Endothelial cell of umbilical vein (primary cell): ENCODE data around the gene NDUFB10. TPM values are rescaled to one million over a fixed set of nuclear protein-coding genes. Genes with fewer than 3 reads are reported as not detected.

ENCODE experiments used
- BruUV-seq: library from RNA; stranded (reverse); fragments of 400-500 nt; replicated peaks from 2 replicates; lab custom pipeline; 2021; lab: Mats Ljungman, UMichigan
- CTCF ChIA-PET: fragments of 300-600, 350-600 bp; sonication (Branson Sonifier 250); formaldehyde crosslinking; loops from one replicate; lab custom pipeline; 2021; ENCODE audit warnings: antibody characterized with exemption, inconsistent platforms; lab: Charles Lee
- POLR2A ChIA-PET: fragments of 300-600, 350-600 bp; sonication (Branson Sonifier 250); formaldehyde crosslinking; loops from one replicate; lab custom pipeline; 2021; ENCODE audit warnings: antibody characterized with exemption, inconsistent platforms; lab: Charles Lee
- DNase-seq: peaks from one replicate; pipeline ENCODE4 v3.0.0-alpha.2; 2011; ENCODE audit warnings: low read depth, low spot score
- FAIRE-seq: peaks from 2 replicates; lab custom pipeline; 2011; peaks lifted over from hg19 to GRCh38; lab: Jason Lieb, UNC
- H2AFZ ChIP-seq: 2 replicates; pipeline ENCODE4 v1.6.0; 2012; ENCODE audit warnings: low read depth, low read length, control low read depth, inconsistent platforms
- H3K27ac ChIP-seq: 2 replicates; pipeline ENCODE4 v1.5.1; 2011; ENCODE audit warnings: low read depth, mild to moderate bottlenecking, control low read depth, low read length, moderate library complexity; ENCODE audit not compliant: insufficient read depth
- H3K27me3 ChIP-seq, 2 experiments: 2 replicates each; pipeline versions ENCODE4 v1.6.0 to v1.6.1; 2011; ENCODE audit warnings: low read length in 2 of 2, mixed read lengths in 1 of 2; ENCODE audit not compliant: control insufficient read depth in 2 of 2, insufficient read depth in 2 of 2
- H3K36me3 ChIP-seq, 2 experiments: 2 replicates in 1 of 2; 3 replicates in 1 of 2; pipeline ENCODE4 v1.5.1; 2011; ENCODE audit warnings: low read length in 2 of 2, mild to moderate bottlenecking in 1 of 2, moderate library complexity in 1 of 2; ENCODE audit not compliant: control insufficient read depth in 2 of 2, insufficient read depth in 2 of 2; ENCODE audit errors: extremely low read depth in 1 of 2
- H3K4me1 ChIP-seq: 3 replicates; pipeline ENCODE4 v1.5.1; 2011; ENCODE audit warnings: mild to moderate bottlenecking, low read length; ENCODE audit not compliant: control insufficient read depth, insufficient read depth; ENCODE audit errors: extremely low read depth
- H3K4me2 ChIP-seq: 2 replicates; pipeline ENCODE4 v1.6.1; 2011; ENCODE audit warnings: low read length, control low read depth, mixed read lengths; ENCODE audit not compliant: insufficient read depth
- H3K4me3 ChIP-seq, 3 experiments: fragments of 200-600 bp in 1 of 3; sonication (generic), shearing (Covaris generic) in 1 of 3; replicated peaks in 1 of 3; 2 replicates each; pipeline ENCODE4 v1.5.1; 2011 to 2016; ENCODE audit warnings: control low read depth in 3 of 3, low read length in 3 of 3, mild to moderate bottlenecking in 2 of 3, inconsistent platforms in 1 of 3, low read depth in 1 of 3, moderate library complexity in 1 of 3; ENCODE audit not compliant: insufficient read depth in 1 of 3
- H3K79me2 ChIP-seq: 2 replicates; pipeline ENCODE4 v1.6.0; 2012; ENCODE audit warnings: low read length, inconsistent platforms; ENCODE audit not compliant: control insufficient read depth, insufficient read depth
- H3K9ac ChIP-seq: replicated peaks from 2 replicates; pipeline ENCODE3; 2011; ENCODE audit warnings: low read length, control low read depth; ENCODE audit not compliant: insufficient read depth; ENCODE audit errors: extremely low read depth
- H3K9me1 ChIP-seq: replicated peaks from 3 replicates; pipeline ENCODE4 v1.6.0; 2011; ENCODE audit warnings: mild to moderate bottlenecking, low read length; ENCODE audit not compliant: control insufficient read depth, insufficient read depth; ENCODE audit errors: extremely low read depth
- H3K9me3 ChIP-seq: replicated peaks from 2 replicates; pipeline ENCODE4 v1.5.1; 2012; ENCODE audit warnings: low read length, inconsistent platforms; ENCODE audit not compliant: control insufficient read depth, insufficient read depth
- H4K20me1 ChIP-seq: replicated peaks from 2 replicates; pipeline ENCODE3; 2011; ENCODE audit warnings: mild to moderate bottlenecking, low read length; ENCODE audit not compliant: control insufficient read depth, insufficient read depth; ENCODE audit errors: extremely low read depth
- CTCF ChIP-seq, 2 donors: IDR thresholded peaks; 1 replicate in 1 of 2; 2 replicates in 1 of 2; pipeline ENCODE4 v1.5.1; 2011; ENCODE audit warnings: low read length in 2 of 2, mild to moderate bottlenecking in 2 of 2, moderate library complexity in 2 of 2, control low read depth in 1 of 2, inconsistent platforms in 1 of 2, low read depth in 1 of 2; ENCODE audit not compliant: insufficient read depth in 1 of 2; ENCODE audit errors: extremely low read depth in 1 of 2
- EZH2 ChIP-seq: IDR thresholded peaks from 2 replicates; pipeline ENCODE4 v1.6.1; 2012; ENCODE audit warnings: borderline replicate concordance, low read depth, mild to moderate bottlenecking, moderate library complexity, low read length, inconsistent platforms; ENCODE audit not compliant: severe bottlenecking
- FOS ChIP-seq: IDR thresholded peaks from 2 replicates; pipeline ENCODE4 v1.6.1; 2011; ENCODE audit warnings: mild to moderate bottlenecking, low read length, moderate library complexity, borderline replicate concordance; ENCODE audit not compliant: insufficient read depth
- GATA2 ChIP-seq: IDR thresholded peaks from 2 replicates; pipeline ENCODE4 v1.7.0; 2011; ENCODE audit warnings: low read depth, mild to moderate bottlenecking, moderate library complexity, mixed read lengths, low read length; ENCODE audit not compliant: insufficient read length, insufficient read depth
- JUN ChIP-seq: IDR thresholded peaks from 2 replicates; pipeline ENCODE4 v1.6.1; 2011; ENCODE audit warnings: borderline replicate concordance, low read depth; ENCODE audit not compliant: insufficient read length, insufficient read depth
- MAX ChIP-seq: IDR thresholded peaks from 2 replicates; pipeline ENCODE4 v1.6.1; 2011; ENCODE audit not compliant: insufficient read depth, insufficient read length
- MYC ChIP-seq: IDR thresholded peaks from one replicate; pipeline ENCODE4 v1.6.1; 2011; ENCODE audit warnings: mild to moderate bottlenecking, low read depth, low read length
- POLR2A ChIP-seq: IDR thresholded peaks from 2 replicates; pipeline ENCODE4 v1.6.1; 2012; ENCODE audit warnings: low read depth, mild to moderate bottlenecking, control low read depth, low read length
- POLR2AphosphoS5 ChIP-seq: IDR thresholded peaks from 2 replicates; pipeline ENCODE4 v1.6.1; 2012; ENCODE audit warnings: low read depth, mild to moderate bottlenecking, control low read depth, low read length, moderate library complexity; ENCODE audit not compliant: insufficient read depth
- dilution Hi-C: fragments of 300-500 bp; cut with MboI; formaldehyde crosslinking; loops from one replicate; pipeline ENCODE4 v1.15.0; 2019; ENCODE audit warnings: low sequenced_read_pairs; ENCODE audit not compliant: extremely low pct_ligation_motif_present
- intact Hi-C: fragments of 100-400 bp; cut with micrococcal nuclease; formaldehyde crosslinking; loops from one replicate; pipeline ENCODE4 v1.10.0; 2022
- polyA plus RNA-seq, 4 experiments: library from polyadenylated mRNA; depleted of rRNA in 3 of 4; stranded (reverse) in 3 of 4; unstranded in 1 of 4; fragments of >200 nt; gene quantifications; 2 replicates each; pipeline versions ENCODE4 v1.2.1 to v1.2.3, GENCODE V29; 2011 to 2012; ENCODE audit warnings: missing spikeins in 1 of 4
- total RNA-seq: library from RNA; stranded (reverse); gene quantifications from 2 replicates; pipeline ENCODE4 v1.2.3, GENCODE V29; 2021

The NDUFB10 gene
- total and polyA plus RNA-seq, 2 donors (not counting 3 experiments of a cell fraction or from before 2014, with no cell fraction given) = 124 to 167 TPM

GRCh38 chr16:1914084-1914608 is 45.2 kb upstream of the NDUFB10 start:
- FAIRE-seq = no peak
- BruUV-seq = no TSS peak
- no peaks in the 10 kb centered on the region for H3K36me3 ChIP-seq
- dilution Hi-C loops (no loop called here), intact Hi-C loops (no loop called here)
- no peaks in the 10 kb centered on the region for H3K79me2 ChIP-seq
- H4K20me1 ChIP-seq = no peaks in the 10 kb centered on the region
- H3K4me1 ChIP-seq = no peaks in the 10 kb centered on the region
- H3K27me3 ChIP-seq = peaks cover 19 to 20% of the 10 kb centered on the region in 2 experiments
- no peaks in the 10 kb centered on the region for H3K9me3 ChIP-seq
- CTCF ChIA-PET = interaction anchor here (0.7 to 1.9 kb wide), 4 partner anchors 10 to 38 kb away, joined by 3 to 7 read pairs (median 3); no protein-coding TSS in a partner anchor
- no peak overlapping the region for H3K27ac ChIP-seq
- DNase-seq = no peak
- POLR2A ChIA-PET = no interaction called here
- no peak overlapping the region for H3K4me3 ChIP-seq
- TF ChIP-seq EZH2 = no peak
- TF ChIP-seq CTCF (IDR thresholded peaks at IDR 0.05; ENCODE audit: extremely low read depth in 1 of 2, insufficient read depth in 1 of 2, low read depth in 1 of 2, low read length in 2 of 2) = no peak
- TF ChIP-seq JUN = no peak
- no peak for TF ChIP-seq FOS
- TF ChIP-seq MYC = no peak
- TF ChIP-seq POLR2AphosphoS5 = no peak
- no peak for TF ChIP-seq POLR2A
- no peak for TF ChIP-seq GATA2
- no peak for TF ChIP-seq MAX
- no peaks in the 10 kb centered on the region for H3K9me1 ChIP-seq
- H3K9ac ChIP-seq = no peak overlapping the region
- H3K4me2 ChIP-seq = no peak overlapping the region
- no peak overlapping the region for H2AFZ ChIP-seq
